ENCODE data around the gene DNAH2. TPM values are rescaled to one million over a fixed set of nuclear protein-coding genes. Genes with fewer than 3 reads are reported as not detected.

The DNAH2 gene
- total and polyA plus RNA-seq, 9 of the 15 experiments (the other 6 are each of a cell fraction or from before 2014, with no cell fraction given), result 0.03 TPM; not detected in 8

DNA sequence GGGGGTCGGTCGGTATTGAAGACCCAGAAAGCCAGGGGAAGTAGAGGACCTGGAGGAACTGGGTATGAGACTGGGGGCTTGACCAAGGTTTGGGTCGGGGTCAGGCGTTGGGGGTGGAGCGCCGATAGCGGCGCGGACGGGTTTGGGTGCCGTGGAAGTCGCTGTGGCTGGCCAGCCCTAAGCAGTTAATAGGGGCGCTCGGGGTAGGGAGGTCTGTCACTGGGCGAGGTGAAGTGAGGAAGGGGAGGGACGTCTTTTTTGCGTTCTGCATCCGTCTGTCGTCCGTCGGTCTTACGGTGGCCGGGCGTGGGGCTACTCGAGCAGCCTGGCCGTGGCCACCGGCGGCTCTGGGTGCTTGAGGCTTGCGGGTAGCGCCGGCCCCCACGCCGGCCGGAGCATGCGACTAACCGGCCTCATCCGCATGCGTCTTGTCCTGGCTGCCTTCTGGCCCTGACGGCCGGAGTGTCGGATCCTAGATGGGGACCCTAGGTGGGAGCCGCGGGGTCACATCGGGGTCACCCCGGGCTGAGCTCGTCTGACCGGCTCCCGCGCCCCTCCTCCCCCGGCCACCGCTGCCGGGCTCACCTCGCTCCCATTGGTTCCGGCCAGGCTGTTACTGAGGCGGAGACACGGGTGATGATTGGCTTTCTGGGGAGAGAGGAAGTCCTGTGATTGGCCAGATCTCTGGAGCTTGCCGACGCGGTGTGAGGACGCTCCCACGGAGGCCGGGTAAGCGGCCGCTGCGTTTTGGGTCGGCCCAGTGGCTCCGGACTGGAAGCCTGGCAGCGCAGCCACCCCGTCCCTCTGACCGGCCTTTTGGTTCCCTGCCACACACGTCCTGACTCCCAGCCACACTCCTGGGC lies 127.0 kb downstream of the DNAH2 start (continued):
- TF ChIP-seq GATA2 (CRISPR knock-in tag; IDR thresholded peaks at IDR 0.05), result no peak
- TF ChIP-seq, protein P1, sequence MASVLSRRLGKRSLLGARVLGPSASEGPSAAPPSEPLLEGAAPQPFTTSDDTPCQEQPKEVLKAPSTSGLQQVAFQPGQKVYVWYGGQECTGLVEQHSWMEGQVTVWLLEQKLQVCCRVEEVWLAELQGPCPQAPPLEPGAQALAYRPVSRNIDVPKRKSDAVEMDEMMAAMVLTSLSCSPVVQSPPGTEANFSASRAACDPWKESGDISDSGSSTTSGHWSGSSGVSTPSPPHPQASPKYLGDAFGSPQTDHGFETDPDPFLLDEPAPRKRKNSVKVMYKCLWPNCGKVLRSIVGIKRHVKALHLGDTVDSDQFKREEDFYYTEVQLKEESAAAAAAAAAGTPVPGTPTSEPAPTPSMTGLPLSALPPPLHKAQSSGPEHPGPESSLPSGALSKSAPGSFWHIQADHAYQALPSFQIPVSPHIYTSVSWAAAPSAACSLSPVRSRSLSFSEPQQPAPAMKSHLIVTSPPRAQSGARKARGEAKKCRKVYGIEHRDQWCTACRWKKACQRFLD (CRISPR knock-in tag; IDR thresholded peaks at IDR 0.05), result no peak
- no peak for TF ChIP-seq MCM7 (IDR thresholded peaks at IDR 0.05)
- TF ChIP-seq ZNF146 (CRISPR knock-in tag; IDR thresholded peaks at IDR 0.05; ENCODE audit: unreplicated experiment), result no peak
- TF ChIP-seq CREB1 (IDR thresholded peaks at IDR 0.05), result no peak
- peak; percentile 47; the same call in 1 of the 2 replicates for TF ChIP-seq CREB1 (CRISPR knock-in tag; IDR thresholded peaks at IDR 0.05)
- TF ChIP-seq, protein P2, sequence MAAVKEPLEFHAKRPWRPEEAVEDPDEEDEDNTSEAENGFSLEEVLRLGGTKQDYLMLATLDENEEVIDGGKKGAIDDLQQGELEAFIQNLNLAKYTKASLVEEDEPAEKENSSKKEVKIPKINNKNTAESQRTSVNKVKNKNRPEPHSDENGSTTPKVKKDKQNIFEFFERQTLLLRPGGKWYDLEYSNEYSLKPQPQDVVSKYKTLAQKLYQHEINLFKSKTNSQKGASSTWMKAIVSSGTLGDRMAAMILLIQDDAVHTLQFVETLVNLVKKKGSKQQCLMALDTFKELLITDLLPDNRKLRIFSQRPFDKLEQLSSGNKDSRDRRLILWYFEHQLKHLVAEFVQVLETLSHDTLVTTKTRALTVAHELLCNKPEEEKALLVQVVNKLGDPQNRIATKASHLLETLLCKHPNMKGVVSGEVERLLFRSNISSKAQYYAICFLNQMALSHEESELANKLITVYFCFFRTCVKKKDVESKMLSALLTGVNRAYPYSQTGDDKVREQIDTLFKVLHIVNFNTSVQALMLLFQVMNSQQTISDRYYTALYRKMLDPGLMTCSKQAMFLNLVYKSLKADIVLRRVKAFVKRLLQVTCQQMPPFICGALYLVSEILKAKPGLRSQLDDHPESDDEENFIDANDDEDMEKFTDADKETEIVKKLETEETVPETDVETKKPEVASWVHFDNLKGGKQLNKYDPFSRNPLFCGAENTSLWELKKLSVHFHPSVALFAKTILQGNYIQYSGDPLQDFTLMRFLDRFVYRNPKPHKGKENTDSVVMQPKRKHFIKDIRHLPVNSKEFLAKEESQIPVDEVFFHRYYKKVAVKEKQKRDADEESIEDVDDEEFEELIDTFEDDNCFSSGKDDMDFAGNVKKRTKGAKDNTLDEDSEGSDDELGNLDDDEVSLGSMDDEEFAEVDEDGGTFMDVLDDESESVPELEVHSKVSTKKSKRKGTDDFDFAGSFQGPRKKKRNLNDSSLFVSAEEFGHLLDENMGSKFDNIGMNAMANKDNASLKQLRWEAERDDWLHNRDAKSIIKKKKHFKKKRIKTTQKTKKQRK (IDR thresholded peaks at IDR 0.05; ENCODE audit: borderline replicate concordance, low read depth, low read length), result no peak
- no peak for TF ChIP-seq ZNF583 (CRISPR knock-in tag; IDR thresholded peaks at IDR 0.05)
- TF ChIP-seq KAT2B (IDR thresholded peaks at IDR 0.05; ENCODE audit: low read depth, low read length), result no peak
- no peak for TF ChIP-seq CHD1 (IDR thresholded peaks at IDR 0.05; ENCODE audit: low read length)
- TF ChIP-seq, protein P3, sequence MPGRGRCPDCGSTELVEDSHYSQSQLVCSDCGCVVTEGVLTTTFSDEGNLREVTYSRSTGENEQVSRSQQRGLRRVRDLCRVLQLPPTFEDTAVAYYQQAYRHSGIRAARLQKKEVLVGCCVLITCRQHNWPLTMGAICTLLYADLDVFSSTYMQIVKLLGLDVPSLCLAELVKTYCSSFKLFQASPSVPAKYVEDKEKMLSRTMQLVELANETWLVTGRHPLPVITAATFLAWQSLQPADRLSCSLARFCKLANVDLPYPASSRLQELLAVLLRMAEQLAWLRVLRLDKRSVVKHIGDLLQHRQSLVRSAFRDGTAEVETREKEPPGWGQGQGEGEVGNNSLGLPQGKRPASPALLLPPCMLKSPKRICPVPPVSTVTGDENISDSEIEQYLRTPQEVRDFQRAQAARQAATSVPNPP (IDR thresholded peaks at IDR 0.05; ENCODE audit: borderline replicate concordance, insufficient read depth, insufficient read length), result no peak
- TF ChIP-seq, protein P4, sequence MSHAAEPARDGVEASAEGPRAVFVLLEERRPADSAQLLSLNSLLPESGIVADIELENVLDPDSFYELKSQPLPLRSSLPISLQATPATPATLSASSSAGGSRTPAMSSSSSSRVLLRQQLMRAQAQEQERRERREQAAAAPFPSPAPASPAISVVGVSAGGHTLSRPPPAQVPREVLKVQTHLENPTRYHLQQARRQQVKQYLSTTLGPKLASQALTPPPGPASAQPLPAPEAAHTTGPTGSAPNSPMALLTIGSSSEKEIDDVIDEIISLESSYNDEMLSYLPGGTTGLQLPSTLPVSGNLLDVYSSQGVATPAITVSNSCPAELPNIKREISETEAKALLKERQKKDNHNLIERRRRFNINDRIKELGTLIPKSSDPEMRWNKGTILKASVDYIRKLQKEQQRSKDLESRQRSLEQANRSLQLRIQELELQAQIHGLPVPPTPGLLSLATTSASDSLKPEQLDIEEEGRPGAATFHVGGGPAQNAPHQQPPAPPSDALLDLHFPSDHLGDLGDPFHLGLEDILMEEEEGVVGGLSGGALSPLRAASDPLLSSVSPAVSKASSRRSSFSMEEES (CRISPR knock-in tag; IDR thresholded peaks at IDR 0.05), result no peak
- peak; percentile 49; the same call in 1 of the 2 replicates for TF ChIP-seq PHF8 (IDR thresholded peaks at IDR 0.05; ENCODE audit: borderline replicate concordance, low read length)
- TF ChIP-seq, protein P5, sequence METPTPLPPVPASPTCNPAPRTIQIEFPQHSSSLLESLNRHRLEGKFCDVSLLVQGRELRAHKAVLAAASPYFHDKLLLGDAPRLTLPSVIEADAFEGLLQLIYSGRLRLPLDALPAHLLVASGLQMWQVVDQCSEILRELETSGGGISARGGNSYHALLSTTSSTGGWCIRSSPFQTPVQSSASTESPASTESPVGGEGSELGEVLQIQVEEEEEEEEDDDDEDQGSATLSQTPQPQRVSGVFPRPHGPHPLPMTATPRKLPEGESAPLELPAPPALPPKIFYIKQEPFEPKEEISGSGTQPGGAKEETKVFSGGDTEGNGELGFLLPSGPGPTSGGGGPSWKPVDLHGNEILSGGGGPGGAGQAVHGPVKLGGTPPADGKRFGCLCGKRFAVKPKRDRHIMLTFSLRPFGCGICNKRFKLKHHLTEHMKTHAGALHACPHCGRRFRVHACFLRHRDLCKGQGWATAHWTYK (CRISPR knock-in tag; IDR thresholded peaks at IDR 0.05), result no peak; the same call in 1 of the 2 replicates
- no peak for TF ChIP-seq NFE2L1 (tag; IDR thresholded peaks at IDR 0.05; ENCODE audit: borderline replicate concordance, low read depth)
- no peak for TF ChIP-seq SIX5 (IDR thresholded peaks at IDR 0.05; ENCODE audit: borderline replicate concordance in 1 of 2, insufficient read depth in 1 of 2, low read depth in 1 of 2, low read length in 2 of 2)
- no peak for TF ChIP-seq ZNF239 (CRISPR knock-in tag; IDR thresholded peaks at IDR 0.05)
- no peak for TF ChIP-seq HNRNPLL (IDR thresholded peaks at IDR 0.05; ENCODE audit: low read depth, low read length, poor library complexity, severe bottlenecking)

All from K562 (cell line).